Measurements from ENCODE around the gene UBE2E1. TPM values are rescaled to one million over a fixed set of nuclear protein-coding genes. Genes with fewer than 3 reads are reported as not detected.

UBE2E1 gene
- total and polyA plus RNA-seq, 7 experiments from 2014 or later: 5.2 to 80.0 (median 65.8) TPM

DNA sequence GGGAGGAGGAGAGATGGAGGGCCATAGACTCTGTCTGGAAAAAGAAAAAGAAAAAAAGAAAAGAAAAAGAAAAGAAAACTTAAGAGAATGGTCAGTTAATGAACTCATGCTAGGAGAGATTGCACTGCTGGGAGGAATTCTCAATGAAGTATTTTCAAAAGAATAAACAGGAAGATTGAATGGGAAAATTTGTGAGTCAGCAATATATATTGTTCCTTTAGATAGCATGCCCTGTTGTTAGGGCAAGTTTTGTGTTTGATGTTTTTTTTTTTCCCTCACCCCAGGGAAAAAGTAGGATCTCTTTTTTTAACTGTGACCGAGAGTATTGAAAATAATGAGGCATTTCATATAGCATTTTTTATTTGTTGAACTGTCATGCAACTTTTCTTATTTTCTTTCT is 131.5 kb downstream of the UBE2E1 start:
- H3K36me3 ChIP-seq (ENCODE audit: control insufficient read depth in 2 of 3, insufficient read depth in 3 of 3, low read length in 3 of 3): no peaks in the 10 kb centered on the region
- H3K27me3 ChIP-seq (ENCODE audit: control insufficient read depth in 2 of 2, insufficient read depth in 2 of 2, low read length in 2 of 2): no peaks in the 10 kb centered on the region
- H3K4me3 ChIP-seq (ENCODE audit: low read length): no peak overlapping the region
- no peaks in the 10 kb centered on the region for H3K9me3 ChIP-seq (ENCODE audit: control insufficient read depth in 2 of 3, low read length in 3 of 3)
- H3K36me3 Mint-ChIP-seq: peaks cover 0 to 8% (median 0%) of the 10 kb centered on the region in 5 donors
- H3K9me3 Mint-ChIP-seq: peaks cover 0 to 7% (median 0%) of the 10 kb centered on the region in 11 donors
- ATAC-seq (no peak), DNase-seq (no peak)
- H3K27me3 Mint-ChIP-seq: peaks cover 0 to 46% (median 0%) of the 10 kb centered on the region in 5 donors
- H3K27ac ChIP-seq (ENCODE audit: low read depth, low read length): no peak overlapping the region
- H3K4me1 Mint-ChIP-seq: no peaks in the 10 kb centered on the region
- no peak overlapping the region for H3K27ac Mint-ChIP-seq
- ChIA-PET POLR2A (no interaction called here), CTCF (interaction anchor here (1.0 kb wide), 1 partner anchor 10 kb away, joined by 4 read pairs; no protein-coding TSS in a partner anchor)
- H3K4me1 ChIP-seq (ENCODE audit: control insufficient read depth in 2 of 2, insufficient read depth in 2 of 2, low read length in 2 of 2): no peaks in the 10 kb centered on the region
- no peak overlapping the region for H3K4me3 Mint-ChIP-seq
- intact Hi-C loops (cut with micrococcal nuclease): no loop called here

DNA sequence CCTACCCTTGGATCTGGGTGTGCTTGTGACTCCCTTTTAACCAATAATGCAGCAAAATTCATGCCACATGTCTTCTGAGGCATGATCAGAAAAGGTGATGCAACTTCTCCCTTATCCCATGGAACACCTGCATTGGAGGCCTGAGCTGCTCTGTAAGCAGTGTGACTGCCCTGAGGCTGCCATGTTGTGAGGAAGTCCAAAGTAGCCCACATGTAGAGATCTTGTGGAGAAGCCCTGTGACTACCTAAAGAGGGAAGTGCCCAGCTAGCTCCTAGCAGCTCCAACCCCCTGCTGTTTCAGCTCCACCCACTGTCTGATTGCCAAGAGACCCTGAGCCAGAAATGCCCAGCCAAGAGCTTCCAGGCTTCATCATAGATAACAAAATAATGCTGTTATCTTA is 132.9 kb downstream of the UBE2E1 start:
- DNase-seq (no peak), ATAC-seq (no peak)
- ChIA-PET CTCF (no interaction called here), POLR2A (no interaction called here)
- peaks cover 0 to 8% (median 0%) of the 10 kb centered on the region in 5 donors for H3K36me3 Mint-ChIP-seq
- Histone ChIP-seq H3K4me1 (ENCODE audit: control insufficient read depth in 2 of 2, insufficient read depth in 2 of 2, low read length in 2 of 2) (no peaks in the 10 kb centered on the region), H3K4me3 (ENCODE audit: low read length) (no peak overlapping the region), H3K27me3 (ENCODE audit: control insufficient read depth in 2 of 2, insufficient read depth in 2 of 2, low read length in 2 of 2) (no peaks in the 10 kb centered on the region), H3K9me3 (ENCODE audit: control insufficient read depth in 2 of 3, low read length in 3 of 3) (no peaks in the 10 kb centered on the region), H3K27ac (ENCODE audit: low read depth, low read length) (no peak overlapping the region), H3K36me3 (ENCODE audit: control insufficient read depth in 2 of 3, insufficient read depth in 3 of 3, low read length in 3 of 3) (no peaks in the 10 kb centered on the region)
- H3K4me1 Mint-ChIP-seq: peaks cover 0 to 3% (median 2%) of the 10 kb centered on the region in 7 donors
- H3K4me3 Mint-ChIP-seq: no peak overlapping the region
- peaks cover 0 to 55% (median 0%) of the 10 kb centered on the region in 5 donors for H3K27me3 Mint-ChIP-seq
- intact Hi-C loops (cut with micrococcal nuclease): no loop called here
- peaks cover 0 to 7% (median 0%) of the 10 kb centered on the region in 11 donors for H3K9me3 Mint-ChIP-seq
- no peak overlapping the region for H3K27ac Mint-ChIP-seq

DNA sequence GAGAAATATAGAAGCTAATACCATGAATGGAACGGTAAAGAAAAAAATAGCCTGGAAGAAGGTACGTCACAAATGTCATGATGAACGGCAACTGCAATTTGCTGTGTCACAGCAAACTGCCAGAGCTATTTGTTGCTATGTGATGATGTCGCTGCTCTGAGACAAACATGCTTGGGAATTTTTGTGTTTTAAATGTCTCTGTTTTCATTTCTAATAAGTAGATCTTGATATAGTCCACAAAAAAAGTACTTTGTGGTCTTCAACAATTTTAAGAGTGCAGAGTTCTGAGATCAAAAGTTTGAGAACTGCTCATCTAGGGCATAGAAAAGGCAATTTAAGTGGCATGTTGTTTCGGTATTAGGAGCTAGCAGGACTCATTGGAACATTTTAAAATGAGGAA is 135.0 kb downstream of the UBE2E1 start:
- Histone ChIP-seq H3K36me3 (ENCODE audit: control insufficient read depth in 2 of 3, insufficient read depth in 3 of 3, low read length in 3 of 3) (no peaks in the 10 kb centered on the region), H3K4me3 (ENCODE audit: low read length) (no peak overlapping the region), H3K9me3 (ENCODE audit: control insufficient read depth in 2 of 3, low read length in 3 of 3) (no peaks in the 10 kb centered on the region), H3K27ac (ENCODE audit: low read depth, low read length) (no peak overlapping the region), H3K4me1 (ENCODE audit: control insufficient read depth in 2 of 2, insufficient read depth in 2 of 2, low read length in 2 of 2) (no peaks in the 10 kb centered on the region), H3K27me3 (ENCODE audit: control insufficient read depth in 2 of 2, insufficient read depth in 2 of 2, low read length in 2 of 2) (no peaks in the 10 kb centered on the region)
- Mint-ChIP-seq H3K27me3 (peaks cover 0 to 56% (median 0%) of the 10 kb centered on the region in 5 donors), H3K4me1 (peaks cover 7 to 12% (median 12%) of the 10 kb centered on the region in 7 donors), H3K36me3 (peaks cover 0 to 5% (median 0%) of the 10 kb centered on the region in 5 donors), H3K4me3 (no peak overlapping the region), H3K9me3 (peaks cover 0 to 7% (median 0%) of the 10 kb centered on the region in 11 donors), H3K27ac (no peak overlapping the region)
- POLR2A ChIA-PET: interaction anchor here (5.3 kb wide), 1 partner anchor 22 kb away, joined by 86 read pairs; the partner anchor contains the start of genes NKIRAS1 and RPL15
- no peak for ATAC-seq
- CTCF ChIA-PET: no interaction called here
- no peak for DNase-seq
- intact Hi-C loops (cut with micrococcal nuclease): loop anchor here (10.0 kb wide), 2 partner anchors 736 to 1724 kb away; partner anchors contain the start of genes TOP2B (in 1 of the 2) and UBE2E2 (in 1 of the 2)

Other genes with a start within 250 kb of the UBE2E1 start
- 1 to 10 TPM; 2.2 to 6.4 (median 3.2) TPM for gene NKIRAS1, start 111.0 kb downstream of the UBE2E1 start, total RNA-seq
- gene NKIRAS1, start 111.0 kb downstream of the UBE2E1 start, polyA plus RNA-seq: 1 to 10 TPM; 3.6 to 4.3 TPM
- 1,000 to 10,000 TPM; 1,489 to 2,250 (median 2,129) TPM for gene RPL15, start 111.2 kb downstream of the UBE2E1 start, total RNA-seq
- gene RPL15, start 111.2 kb downstream of the UBE2E1 start, polyA plus RNA-seq: 1,000 to 10,000 TPM; 5,933 to 6,097 TPM
- gene NR1D2, start 139.3 kb downstream of the UBE2E1 start, total RNA-seq: 10 to 100 TPM in 4 of 5 experiments, 1 to 10 TPM in 1; 6.7 to 97.7 (median 53.0) TPM
- gene NR1D2, start 139.3 kb downstream of the UBE2E1 start, polyA plus RNA-seq: 10 to 100 TPM; 25.2 to 53.4 TPM

All from naive thymus-derived CD4-positive, alpha-beta T cell (primary cell).